AG04450 (cell line): ENCODE results near the gene DRC7. TPM values are rescaled to one million over a fixed set of nuclear protein-coding genes. Genes with fewer than 3 reads are reported as not detected.

Experiments
- CTCF ChIA-PET: fragments of 300-600, 350-600 bp; formaldehyde crosslinking; extraction: SDS; loops from one replicate; lab custom pipeline; 2022; ENCODE audit warnings: antibody characterized with exemption, inconsistent platforms; lab: Charles Lee
- POLR2A ChIA-PET: fragments of 350-600 bp; formaldehyde crosslinking; extraction: SDS; loops from one replicate; lab custom pipeline; 2021; ENCODE audit warnings: antibody characterized with exemption, inconsistent platforms; lab: Yijun Ruan, JAX
- DNase-seq: peaks from one replicate; pipeline ENCODE4 v3.0.0-alpha.2; 2011; ENCODE audit warnings: low read depth, low spot score
- H3K27ac ChIP-seq: one replicate; pipeline ENCODE4 v1.5.1; 2012; ENCODE audit warnings: low read depth, low read length, control low read depth
- H3K27me3 ChIP-seq: one replicate; pipeline ENCODE4 v1.6.0; 2012; ENCODE audit warnings: low read length; ENCODE audit not compliant: control insufficient read depth, insufficient read depth
- H3K4me3 ChIP-seq: 2 replicates; pipeline ENCODE4 v1.5.1; 2011; ENCODE audit warnings: mild to moderate bottlenecking, low read depth, low read length, control low read depth
- H3K9me3 ChIP-seq: 2 replicates; pipeline ENCODE4 v1.5.1; 2012; ENCODE audit warnings: low read length; ENCODE audit not compliant: control insufficient read depth, insufficient read depth
- polyA plus RNA-seq: library from polyadenylated mRNA; depleted of rRNA; stranded (reverse); fragments of >200 nt; gene quantifications from 2 replicates; pipeline ENCODE4 v1.2.3, GENCODE V29; 2011
- TF ChIP-seq, protein P1 (sequence below): IDR thresholded peaks from 2 replicates; pipeline ENCODE4 v1.5.1; 2011; ENCODE audit warnings: low read depth, low read length, control low read depth, inconsistent platforms

Gene DRC7
- polyA plus RNA-seq, 1 experiment, result not detected

DNA sequence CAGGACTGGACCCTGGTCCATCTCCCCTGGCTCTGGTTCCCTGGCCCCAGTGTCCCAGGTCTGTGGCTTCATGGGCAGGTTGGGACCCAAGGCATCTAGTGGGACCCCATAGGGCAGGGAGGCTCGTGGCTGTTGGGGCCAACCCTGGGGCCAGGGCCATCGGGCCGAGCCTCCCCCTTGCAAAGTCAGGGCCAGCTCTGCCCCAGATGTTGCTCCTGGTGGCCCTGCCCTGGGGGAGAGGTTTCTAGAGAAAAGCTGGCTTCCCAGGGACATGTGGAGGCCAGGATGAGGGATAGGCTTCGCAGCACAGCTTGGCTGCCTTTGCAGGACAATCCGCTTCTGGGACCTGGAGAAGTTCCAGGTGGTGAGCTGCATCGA is 57.6 kb downstream of the DRC7 start:
- CTCF ChIA-PET, result no interaction called here

DNA sequence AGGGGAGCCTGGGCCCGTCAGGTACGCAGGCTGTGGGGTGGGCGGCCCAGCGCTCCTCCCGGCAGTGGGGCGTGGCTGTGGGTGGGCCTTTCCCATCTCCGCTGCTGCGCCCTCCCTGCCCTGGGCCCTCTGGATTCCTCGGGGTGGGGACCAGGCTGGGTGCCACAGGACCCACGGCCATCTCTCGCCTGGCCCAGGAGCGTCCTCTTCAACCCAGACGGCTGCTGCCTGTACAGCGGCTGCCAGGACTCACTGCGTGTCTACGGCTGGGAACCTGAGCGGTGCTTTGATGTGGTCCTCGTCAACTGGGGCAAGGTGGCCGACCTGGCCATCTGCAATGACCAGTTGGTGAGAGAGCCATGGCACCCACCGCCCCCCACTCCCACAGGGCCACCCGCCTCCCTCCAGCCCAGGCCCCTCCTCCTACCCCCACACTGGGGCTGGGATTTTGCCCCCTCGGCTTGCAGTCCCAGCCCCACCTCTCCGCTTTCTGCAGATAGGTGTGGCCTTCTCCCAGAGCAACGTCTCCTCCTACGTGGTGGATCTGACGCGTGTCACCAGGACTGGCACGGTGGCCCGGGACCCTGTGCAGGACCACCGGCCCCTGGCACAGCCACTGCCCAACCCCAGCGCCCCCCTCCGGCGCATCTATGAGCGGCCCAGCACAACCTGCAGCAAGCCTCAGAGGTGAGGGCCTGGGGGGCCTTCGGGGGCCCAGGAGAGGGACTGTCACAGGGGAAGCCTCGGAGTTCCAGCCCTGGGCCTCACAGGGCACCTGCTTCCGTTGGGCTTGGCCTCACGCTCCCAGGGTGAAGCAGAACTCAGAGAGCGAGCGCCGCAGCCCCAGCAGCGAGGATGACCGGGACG is 58.2 kb downstream of the DRC7 start:
- TF ChIP-seq, protein P1, sequence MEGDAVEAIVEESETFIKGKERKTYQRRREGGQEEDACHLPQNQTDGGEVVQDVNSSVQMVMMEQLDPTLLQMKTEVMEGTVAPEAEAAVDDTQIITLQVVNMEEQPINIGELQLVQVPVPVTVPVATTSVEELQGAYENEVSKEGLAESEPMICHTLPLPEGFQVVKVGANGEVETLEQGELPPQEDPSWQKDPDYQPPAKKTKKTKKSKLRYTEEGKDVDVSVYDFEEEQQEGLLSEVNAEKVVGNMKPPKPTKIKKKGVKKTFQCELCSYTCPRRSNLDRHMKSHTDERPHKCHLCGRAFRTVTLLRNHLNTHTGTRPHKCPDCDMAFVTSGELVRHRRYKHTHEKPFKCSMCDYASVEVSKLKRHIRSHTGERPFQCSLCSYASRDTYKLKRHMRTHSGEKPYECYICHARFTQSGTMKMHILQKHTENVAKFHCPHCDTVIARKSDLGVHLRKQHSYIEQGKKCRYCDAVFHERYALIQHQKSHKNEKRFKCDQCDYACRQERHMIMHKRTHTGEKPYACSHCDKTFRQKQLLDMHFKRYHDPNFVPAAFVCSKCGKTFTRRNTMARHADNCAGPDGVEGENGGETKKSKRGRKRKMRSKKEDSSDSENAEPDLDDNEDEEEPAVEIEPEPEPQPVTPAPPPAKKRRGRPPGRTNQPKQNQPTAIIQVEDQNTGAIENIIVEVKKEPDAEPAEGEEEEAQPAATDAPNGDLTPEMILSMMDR, result no peak
- no peak overlapping the region for H3K27ac ChIP-seq
- ChIA-PET POLR2A (no interaction called here), CTCF (no interaction called here)
- no peak overlapping the region for H3K4me3 ChIP-seq
- no peak for DNase-seq
- no peaks in the 10 kb centered on the region; the same call in 1 of the 2 replicates for H3K9me3 ChIP-seq
- H3K27me3 ChIP-seq, result no peaks in the 10 kb centered on the region

More for the DNA sequence above, 57.6 kb downstream of the DRC7 start:
- Histone ChIP-seq H3K4me3 (no peak overlapping the region), H3K27me3 (no peaks in the 10 kb centered on the region), H3K27ac (no peak overlapping the region), H3K9me3 (no peaks in the 10 kb centered on the region; the same call in 1 of the 2 replicates)
- POLR2A ChIA-PET, result no interaction called here
- TF ChIP-seq, protein P1, result no peak
- no peak for DNase-seq

DNA sequence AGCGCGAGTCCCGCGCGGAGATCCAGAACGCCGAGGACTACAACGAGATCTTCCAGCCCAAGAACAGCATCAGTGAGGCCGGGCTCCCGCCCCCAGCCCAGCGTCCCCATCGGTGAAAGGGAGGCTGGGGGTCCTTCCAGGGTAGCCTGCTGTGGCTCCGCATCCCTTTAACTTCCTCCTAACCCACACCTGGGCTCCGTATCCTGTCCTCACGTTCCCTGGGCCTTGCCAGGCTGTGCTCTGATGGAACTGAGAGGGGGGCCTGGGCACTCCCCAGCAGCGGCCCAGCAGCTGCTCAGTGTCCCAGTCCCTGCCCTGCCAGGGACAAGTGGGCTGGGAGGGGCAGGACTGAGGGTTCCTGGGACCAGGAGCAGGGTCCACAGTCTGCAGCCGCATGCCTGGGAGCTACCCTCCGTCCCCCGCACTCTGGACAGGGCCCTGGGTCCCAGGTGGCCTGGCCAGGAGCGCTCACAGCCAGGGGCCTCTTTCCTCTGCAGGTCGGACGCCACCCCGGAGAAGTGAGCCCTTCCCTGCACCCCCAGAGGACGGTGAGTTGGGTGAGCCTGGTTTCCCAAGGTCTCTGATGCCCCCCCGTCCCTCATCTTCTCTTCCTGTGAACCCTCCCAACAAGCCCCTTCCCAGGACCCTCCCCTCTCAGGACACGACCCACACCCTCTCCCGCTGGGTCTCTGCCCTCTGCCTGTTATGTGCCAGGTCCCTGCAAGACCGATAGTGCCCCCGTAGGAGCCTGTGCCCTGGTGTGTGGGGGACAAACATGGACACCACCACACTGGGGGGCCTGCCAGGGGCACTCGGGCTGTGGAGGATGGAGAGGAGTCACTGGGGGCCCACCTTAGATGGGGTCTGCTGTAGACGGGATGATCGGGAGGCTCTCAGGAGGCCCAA is 59.1 kb downstream of the DRC7 start:
- POLR2A ChIA-PET, result no interaction called here
- no peak for DNase-seq
- Histone ChIP-seq H3K9me3 (no peaks in the 10 kb centered on the region; the same call in 1 of the 2 replicates), H3K27me3 (no peaks in the 10 kb centered on the region), H3K4me3 (no peak overlapping the region), H3K27ac (no peak overlapping the region)
- CTCF ChIA-PET, result no interaction called here
- TF ChIP-seq, protein P1, result no peak

DNA sequence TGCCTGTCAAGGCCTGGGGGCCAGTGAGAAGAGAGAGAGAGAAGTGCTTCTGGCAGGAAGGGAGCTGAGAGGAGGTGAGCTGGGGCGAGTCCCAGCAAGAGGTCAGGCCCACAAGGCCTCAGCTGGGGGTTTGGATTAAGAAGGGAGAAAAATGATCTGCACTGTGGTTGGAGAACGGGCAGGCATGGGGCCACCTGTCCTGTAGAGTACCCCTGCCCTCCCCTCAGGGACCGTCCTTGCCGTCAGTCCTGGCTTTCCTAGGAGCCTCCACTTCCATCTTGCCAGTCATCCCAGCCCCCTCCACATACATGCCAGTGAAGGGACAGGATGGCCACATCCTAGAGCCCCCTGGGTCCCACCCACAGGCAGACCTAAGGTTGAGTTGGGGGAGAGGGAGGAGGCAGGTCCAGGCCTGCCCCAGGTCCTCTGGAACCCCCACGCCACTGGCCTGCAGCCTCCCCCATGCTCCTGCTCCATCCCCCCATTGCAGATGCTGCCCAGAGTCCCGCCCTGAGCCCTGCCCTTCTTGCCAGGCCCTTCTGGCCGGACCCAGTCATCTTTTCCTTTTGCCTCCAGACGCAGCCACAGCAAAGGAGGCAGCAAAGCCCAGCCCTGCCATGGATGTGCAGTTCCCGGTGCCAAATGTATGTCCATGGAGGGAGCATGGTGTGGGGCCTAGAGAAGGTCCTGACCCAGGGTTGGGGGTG is 59.9 kb downstream of the DRC7 start:
- CTCF ChIA-PET, result interaction anchor here (4.6 kb wide), 1 partner anchor 109 kb away, joined by 46 read pairs; no protein-coding TSS in a partner anchor
- H3K4me3 ChIP-seq, result no peak overlapping the region
- no peak overlapping the region for H3K27ac ChIP-seq
- no peaks in the 10 kb centered on the region; the same call in 1 of the 2 replicates for H3K9me3 ChIP-seq
- TF ChIP-seq, protein P1, result no peak
- no peaks in the 10 kb centered on the region for H3K27me3 ChIP-seq
- POLR2A ChIA-PET, result no interaction called here
- no peak for DNase-seq
